GM12874 (cell line): ENCODE results near the gene KRT16.

Experiments
- TF ChIP-seq, protein P1 (sequence below): IDR thresholded peaks from 2 replicates; pipeline ENCODE4 v1.5.1; 2011; ENCODE audit warnings: low read depth, mild to moderate bottlenecking, control low read depth, low read length, moderate library complexity; ENCODE audit not compliant: insufficient read depth

Gene KRT16

DNA sequence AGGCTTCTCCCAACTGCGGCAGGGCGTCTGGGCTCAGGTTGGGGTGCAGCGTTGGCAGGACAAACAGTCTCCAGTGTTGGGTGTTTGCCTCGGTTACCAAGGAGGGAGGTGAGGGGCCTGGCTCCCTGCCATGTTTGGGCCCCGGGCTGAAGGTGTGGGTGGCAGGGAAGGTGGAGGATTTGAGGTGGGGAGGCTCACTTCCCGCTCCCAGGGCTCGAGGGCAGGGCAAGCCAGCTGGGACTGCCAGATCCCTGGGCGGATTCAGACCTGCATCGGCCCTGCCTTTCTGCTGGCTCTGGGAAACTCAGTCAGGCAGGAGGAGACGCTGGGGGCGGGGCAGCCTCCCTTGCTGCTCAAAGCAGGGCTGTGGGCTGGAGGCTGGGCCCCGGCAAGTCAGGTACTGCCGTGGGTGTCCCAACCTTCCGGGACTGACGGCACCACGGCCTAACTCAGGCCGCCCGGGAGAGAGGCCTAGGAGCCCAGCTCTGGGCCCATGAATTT is 43.1 kb upstream of the KRT16 start:
- TF ChIP-seq, protein P1, sequence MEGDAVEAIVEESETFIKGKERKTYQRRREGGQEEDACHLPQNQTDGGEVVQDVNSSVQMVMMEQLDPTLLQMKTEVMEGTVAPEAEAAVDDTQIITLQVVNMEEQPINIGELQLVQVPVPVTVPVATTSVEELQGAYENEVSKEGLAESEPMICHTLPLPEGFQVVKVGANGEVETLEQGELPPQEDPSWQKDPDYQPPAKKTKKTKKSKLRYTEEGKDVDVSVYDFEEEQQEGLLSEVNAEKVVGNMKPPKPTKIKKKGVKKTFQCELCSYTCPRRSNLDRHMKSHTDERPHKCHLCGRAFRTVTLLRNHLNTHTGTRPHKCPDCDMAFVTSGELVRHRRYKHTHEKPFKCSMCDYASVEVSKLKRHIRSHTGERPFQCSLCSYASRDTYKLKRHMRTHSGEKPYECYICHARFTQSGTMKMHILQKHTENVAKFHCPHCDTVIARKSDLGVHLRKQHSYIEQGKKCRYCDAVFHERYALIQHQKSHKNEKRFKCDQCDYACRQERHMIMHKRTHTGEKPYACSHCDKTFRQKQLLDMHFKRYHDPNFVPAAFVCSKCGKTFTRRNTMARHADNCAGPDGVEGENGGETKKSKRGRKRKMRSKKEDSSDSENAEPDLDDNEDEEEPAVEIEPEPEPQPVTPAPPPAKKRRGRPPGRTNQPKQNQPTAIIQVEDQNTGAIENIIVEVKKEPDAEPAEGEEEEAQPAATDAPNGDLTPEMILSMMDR, result no peak

DNA sequence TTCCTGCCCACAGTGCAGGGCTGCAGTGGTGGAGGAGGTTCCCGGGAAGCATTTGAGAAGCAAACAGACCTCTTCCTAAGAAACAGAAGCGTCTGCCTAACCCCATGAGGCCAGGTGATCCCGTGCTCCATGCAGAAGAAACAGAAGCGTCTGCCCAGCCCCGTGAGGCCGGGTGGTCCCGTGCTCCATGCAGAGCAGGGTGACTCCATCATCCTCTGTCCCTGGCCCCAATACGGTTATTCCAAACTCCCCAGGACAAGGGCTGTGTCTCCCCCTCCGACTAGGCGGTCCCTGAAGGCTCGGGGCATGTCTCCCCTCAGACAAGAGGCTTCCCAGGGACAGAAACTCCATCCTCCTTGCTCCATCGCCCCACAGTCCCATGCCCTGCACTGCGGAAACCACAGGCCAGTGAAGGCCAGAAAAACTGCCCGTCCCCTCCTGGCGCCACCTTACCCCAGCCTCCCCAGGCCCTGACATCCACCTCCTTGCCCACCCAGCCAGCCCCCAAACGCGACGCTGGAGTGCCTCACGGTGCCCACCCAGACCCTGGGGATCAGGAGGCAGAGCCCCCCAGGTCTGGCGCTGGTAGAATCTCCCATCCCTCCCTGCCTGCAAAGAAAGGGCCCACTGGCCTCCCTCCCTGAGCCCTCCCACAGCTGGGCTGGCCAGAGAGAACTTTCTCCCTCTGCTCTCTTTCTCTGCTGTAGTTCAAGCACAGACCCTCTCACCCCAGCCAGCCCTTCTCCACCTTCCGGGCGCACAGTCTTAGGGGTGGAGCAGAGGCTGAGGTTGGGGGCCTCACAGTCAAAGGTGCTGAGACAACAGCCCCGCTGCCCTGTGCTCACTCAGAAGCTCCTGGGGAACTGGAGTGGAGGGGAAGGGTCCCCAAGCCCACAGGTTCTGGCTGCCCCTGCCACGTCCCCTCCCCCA is 42.4 kb upstream of the KRT16 start:
- TF ChIP-seq, protein P1, result no peak

DNA sequence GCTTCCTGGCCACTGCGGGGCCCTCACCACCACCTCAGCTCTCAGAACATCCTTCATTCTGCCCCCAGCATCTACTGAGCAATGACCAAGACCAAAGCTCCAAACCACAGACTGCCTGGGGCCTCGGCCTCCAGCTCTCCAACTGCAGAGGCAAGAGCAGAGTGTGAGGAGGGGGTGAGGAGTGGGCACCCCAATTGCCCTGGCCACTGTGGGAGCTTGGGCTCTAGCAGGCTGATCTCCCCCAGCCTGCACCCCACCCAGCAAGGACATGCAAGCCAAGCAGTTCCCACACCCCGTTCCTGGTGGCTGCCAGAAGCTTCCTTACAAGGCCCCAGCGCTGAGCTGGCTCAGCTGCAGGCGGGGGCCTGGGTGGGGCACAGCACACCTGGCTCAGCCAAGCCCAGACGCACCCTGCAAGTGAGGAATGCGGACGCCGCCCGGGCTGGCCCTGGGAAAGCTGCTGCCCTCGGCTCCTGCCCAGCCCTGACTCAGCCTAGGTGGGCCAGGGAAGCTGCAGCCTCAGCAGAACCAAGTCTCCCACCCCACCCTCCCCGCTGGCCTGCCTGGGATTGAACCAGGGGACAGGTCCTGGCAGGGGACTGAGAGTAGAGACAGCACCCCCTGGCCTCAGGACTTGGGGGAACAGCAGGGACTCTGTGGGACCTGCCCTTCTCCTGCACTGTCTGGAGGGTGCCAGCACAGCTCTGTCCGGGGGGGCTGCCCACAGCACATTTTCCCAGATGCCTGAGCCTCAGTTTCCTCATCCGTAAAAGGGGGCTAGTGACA is 41.5 kb upstream of the KRT16 start:
- TF ChIP-seq, protein P1, result no peak

GRCh38 chr17:41653421-41653820 is 40.9 kb upstream of the KRT16 start:
- TF ChIP-seq, protein P1, result no peak

DNA sequence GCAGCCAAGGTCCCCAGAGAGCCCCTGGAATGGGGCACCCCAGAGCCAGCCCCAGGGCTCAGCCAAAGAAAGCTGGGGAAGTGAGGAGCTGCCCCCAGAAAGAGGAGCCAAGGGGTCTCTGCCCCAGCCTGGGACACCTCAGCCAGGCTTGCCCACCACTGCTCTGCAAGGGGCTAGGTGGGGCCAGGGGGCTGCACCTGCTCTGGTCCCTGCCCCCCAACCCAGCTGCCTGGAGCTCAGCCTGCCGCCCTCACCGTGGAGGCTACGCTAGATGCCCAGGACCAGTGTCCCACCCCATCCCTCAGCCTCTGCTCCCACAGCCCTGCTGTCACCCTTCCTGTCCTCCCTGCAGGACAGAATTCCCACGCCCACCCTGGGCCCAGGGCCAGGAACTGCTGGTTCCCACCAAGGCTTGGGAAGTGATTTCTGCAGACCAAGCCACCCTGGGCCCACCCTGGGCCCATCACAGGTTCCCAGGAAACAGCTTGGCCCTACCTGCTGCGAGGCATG is 39.9 kb upstream of the KRT16 start:
- TF ChIP-seq, protein P1, result no peak

GRCh38 chr17:41651625-41652460 is 39.3 kb upstream of the KRT16 start:
- TF ChIP-seq, protein P1, result no peak
